T47D (cell line): ENCODE data around the gene PYGL.
A peak's percentile ranks its signal among the peaks of the same experiment; 100 is the strongest.
"Not testable (repeated sequence)": the region's sequence is repeated elsewhere in the genome, so short reads cannot be mapped to it uniquely, and the experiment has no call there.

Experiments used
- DNase-seq, 2 experiments: peaks; one replicate each; pipeline versions ENCODE4 v3.0.0 to v3.0.0-alpha.2; 2011 to 2012; ENCODE audit warnings: low read depth in 1 of 2, low spot score in 1 of 2
- JUND ChIP-seq: IDR thresholded peaks from 2 replicates; pipeline ENCODE4 v1.6.1; 2012; ENCODE audit warnings: low read depth
- in situ Hi-C: cut with HindIII; loops from 2 replicates; pipeline ENCODE4 v1.10.0; 2016; ENCODE audit warnings: low sequenced_read_pairs, low pct_unique_long_range_greater_than_20kb

PYGL gene

DNA sequence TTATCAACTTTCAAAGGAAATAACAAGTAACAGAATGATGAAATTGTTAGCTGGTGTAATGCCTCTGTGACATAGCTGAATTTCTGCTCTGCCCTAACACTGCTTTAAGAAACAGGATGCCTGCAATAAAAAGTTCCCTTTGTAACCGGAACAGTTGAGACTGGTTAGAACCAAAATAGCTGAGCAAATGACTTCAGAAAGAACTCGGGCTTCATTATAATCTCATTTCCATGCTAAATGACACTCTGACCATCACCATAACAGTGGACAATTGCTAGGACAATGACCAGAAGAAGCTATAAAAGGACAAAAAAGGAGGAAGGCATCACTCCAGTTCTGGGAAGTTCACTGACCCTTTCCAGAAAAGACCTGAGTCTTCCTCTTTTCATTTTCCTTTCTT is 23.5 kb upstream of the PYGL start:
- DNase-seq = no peak
- in situ Hi-C loops = no loop called here
- no peak for TF ChIP-seq JUND

DNA sequence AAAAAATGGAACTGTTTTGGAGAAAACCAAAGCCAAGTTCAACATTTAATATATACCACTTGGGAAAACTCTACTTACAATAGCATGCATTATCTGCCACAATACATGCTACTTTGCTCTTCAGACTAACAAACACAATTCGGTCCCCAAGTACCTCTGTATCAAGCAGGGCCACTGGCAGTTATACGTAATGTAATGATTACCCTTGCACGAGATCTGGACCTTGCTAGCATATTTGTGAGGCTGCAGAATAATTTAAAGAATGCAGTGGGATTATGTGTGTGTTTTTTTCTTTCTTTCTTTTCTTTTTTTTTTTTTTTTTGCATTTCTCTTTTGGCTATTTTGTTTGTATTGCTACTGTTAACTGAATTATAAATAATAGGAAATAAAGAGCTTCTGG is 22.8 kb upstream of the PYGL start:
- TF ChIP-seq JUND = no peak
- in situ Hi-C loops = no loop called here
- no peak for DNase-seq

GRCh38 chr14:50964683-50965390 is 20.6 kb upstream of the PYGL start:
- in situ Hi-C loops = no loop called here
- TF ChIP-seq JUND = no peak
- DNase-seq = peak in 1 of 2 experiments; percentile 66

GRCh38 chr14:50963919-50964318 is 19.6 kb upstream of the PYGL start:
- no peak for TF ChIP-seq JUND
- in situ Hi-C loops = no loop called here
- DNase-seq = no peak

DNA sequence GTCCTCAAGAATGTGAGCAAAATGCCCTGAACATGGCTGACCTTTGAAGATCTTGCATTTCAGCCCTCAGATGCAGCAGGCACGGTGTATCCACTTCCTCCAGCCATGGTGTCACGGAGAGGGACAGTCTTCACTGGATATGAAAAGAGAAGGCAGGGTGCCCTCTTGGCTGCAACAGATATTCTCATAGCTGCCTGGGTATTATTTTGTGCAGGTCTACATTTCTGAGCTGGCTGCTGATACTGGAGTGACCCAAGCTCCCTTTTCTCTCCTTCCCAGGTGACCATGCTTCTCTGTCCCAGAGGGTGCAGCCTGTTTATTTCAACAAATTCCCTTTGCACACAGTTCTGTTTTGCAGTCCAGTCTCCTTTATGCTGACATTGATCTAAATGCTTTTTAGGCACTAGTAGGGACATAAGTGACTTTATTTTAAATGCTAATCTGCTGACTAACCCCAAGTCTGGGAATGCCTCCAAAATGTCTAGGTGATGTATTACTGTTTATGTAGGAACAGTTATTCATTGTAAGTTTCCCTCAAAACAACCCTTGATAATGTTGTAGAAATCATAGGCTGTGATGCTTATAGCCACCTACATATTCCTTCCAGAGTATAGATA is 17.4 kb upstream of the PYGL start:
- no peak for TF ChIP-seq JUND

GRCh38 chr14:50957296-50957695 is 13.0 kb upstream of the PYGL start:
- in situ Hi-C loops = no loop called here
- no peak for DNase-seq
- TF ChIP-seq JUND = no peak

More for the DNA sequence above, 17.4 kb upstream of the PYGL start:
- in situ Hi-C loops = no loop called here
- no peak for DNase-seq

GRCh38 chr14:50956421-50956820 is 12.1 kb upstream of the PYGL start:
- in situ Hi-C loops, DNase-seq: not testable (repeated sequence)

DNA sequence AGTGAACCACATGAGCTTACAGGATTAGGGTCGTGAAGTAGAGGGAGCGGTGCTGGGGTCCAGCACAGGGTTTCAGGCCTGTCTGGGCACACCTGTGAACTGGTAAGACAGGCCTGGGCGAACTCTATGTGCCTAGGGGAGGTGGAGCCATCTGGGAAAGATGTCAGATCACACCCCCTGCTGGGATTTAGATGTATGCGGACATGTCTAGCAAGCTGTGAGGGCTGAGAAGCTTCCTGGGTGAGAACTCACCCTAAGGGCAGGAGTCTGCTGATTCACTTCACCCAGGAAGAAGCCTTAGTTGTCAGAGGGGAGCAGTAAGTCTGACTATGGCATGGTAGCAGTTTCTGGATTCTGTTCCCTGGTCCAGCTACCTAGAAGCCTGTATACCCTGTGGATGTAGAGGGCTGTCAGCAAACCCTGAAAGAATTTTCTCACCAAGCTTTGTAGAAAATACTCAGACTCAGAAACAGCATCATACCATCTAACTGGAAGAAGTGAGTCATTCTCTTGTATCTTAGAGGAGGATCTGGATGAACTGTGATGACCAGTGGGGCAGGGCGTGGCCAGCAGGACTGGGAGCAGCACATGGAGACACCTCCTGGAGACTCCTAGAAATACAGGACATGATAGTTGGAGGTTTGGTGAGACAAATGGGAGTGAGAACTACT is 11.2 kb upstream of the PYGL start:
- no peak for TF ChIP-seq JUND
- peak; percentile 74 to 92 for DNase-seq
- in situ Hi-C loops = no loop called here

DNA sequence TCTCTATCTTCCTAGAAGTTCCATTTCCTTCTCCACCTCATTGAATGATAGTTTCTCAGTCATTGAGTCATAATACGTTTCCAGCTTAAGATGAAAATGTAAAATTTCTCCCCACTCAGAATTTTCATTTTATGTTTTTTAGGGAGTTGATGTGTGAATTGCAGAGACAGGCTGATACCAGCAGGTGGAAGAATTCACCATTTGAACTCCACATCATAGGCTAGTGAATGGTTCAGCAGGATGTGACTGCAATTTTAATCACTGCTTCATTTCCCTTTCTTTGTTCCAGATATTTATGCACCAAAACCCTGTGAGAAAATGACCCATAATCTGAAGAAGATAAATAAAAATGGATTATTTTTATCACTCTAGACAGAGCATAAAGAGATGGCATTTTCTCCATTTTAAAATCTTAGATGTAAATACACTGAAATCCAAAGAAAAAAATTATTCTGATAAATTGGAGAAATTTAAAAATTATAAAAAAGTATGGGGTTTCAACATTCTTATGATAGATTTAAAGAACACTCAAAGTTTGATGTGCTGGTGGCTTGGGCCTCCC is 10.6 kb upstream of the PYGL start:
- peak; percentile 70 to 84 for DNase-seq
- TF ChIP-seq JUND = no peak
- in situ Hi-C loops = no loop called here

GRCh38 chr14:50953502-50953901 is 9.2 kb upstream of the PYGL start:
- in situ Hi-C loops = no loop called here
- TF ChIP-seq JUND = no peak
- no peak for DNase-seq

GRCh38 chr14:50951032-50951431 is 6.7 kb upstream of the PYGL start:
- DNase-seq = no peak
- TF ChIP-seq JUND = no peak
- in situ Hi-C loops = no loop called here

DNA sequence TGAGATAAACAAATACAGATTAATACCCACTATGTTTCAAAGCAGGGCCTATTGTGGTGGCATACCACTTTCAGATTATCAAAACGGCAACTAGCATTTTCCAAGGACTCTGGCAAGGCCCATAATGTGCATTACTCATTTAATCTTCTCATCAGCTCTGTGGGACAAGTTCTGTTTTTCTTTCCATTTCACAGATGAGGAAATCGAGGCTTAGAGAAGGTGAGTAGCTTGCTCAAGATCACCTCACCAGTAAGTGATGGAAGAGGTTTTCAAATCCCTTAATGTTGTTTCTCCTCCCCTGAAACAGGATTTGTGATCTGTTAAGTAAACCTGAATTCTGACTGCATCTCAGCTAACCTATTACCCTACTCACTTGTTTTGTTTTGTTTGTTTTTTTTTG is 3.9 kb upstream of the PYGL start:
- no peak for TF ChIP-seq JUND
- no peak for DNase-seq
- in situ Hi-C loops = no loop called here

- DNase-seq = no peak
- TF ChIP-seq JUND = no peak
- in situ Hi-C loops = no loop called here
Measured at GRCh38 chr14:50947446-50947845, 3.2 kb upstream of the PYGL start.
